ENCODE results near the gene GNB1L. TPM values are rescaled to one million over a fixed set of nuclear protein-coding genes. Genes with fewer than 3 reads are reported as not detected.
A peak's percentile ranks its signal among the peaks of the same experiment; 100 is the strongest.

Gene GNB1L
- total and polyA plus RNA-seq, 9 of the 15 experiments (the other 6 are each of a cell fraction or from before 2014, with no cell fraction given) = 0.56 to 50.5 (median 10.2) TPM

DNA sequence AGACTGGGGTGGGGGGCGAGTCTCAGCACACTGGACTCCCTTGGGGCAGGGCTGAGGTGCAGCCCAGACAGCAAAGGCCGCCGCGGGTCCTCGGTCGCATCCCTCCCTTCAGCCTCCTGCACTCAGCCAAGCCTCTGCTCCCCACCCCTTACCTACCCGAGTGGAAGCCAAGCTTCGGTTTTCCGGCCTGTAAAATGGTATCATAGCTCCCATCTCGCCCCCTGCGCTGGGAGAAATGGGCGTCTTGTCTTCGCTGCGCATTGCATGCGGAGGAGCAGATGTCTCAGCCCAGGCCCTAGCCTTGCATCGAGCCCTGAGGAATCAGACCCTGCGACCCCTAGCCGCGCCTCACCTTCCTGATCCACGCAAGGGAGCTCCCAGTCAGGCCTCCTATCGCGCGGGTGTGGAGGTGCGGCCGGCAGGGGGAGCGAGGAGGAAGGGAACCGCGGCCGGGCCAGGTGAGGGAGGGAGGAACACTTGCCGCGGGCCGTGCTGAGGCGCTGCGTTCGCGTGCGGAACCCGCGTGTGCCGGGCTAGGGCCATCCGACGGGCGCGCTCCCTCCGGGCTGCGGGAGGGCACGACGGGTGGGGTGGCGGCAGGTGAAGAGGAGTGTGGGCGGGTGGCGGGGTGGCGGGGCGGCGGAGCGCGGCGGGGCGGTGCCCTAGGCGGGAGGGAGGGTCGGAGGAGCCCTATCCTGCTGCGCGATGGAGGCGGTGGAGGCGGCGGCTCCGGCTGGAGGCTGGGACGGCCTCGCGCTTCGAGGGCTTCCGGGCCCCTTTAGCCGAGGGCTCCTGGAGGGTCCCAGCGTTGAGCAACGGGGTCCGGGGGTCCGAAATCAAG, 98.2 kb downstream of the GNB1L start (continued):
- TF ChIP-seq, protein P1, sequence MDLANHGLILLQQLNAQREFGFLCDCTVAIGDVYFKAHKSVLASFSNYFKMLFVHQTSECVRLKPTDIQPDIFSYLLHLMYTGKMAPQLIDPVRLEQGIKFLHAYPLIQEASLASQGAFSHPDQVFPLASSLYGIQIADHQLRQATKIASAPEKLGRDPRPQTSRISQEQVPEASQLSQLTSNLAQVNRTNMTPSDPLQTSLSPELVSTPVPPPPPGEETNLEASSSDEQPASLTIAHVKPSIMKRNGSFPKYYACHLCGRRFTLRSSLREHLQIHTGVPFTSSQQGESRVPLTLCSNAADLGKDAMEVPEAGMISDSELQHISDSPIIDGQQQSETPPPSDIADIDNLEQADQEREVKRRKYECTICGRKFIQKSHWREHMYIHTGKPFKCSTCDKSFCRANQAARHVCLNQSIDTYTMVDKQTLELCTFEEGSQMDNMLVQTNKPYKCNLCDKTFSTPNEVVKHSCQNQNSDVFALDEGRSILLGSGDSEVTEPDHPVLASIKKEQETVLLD (IDR thresholded peaks at IDR 0.05) = peak; percentile 78
- TF ChIP-seq ETS1 (conservative IDR thresholded peaks at IDR 0.05; ENCODE audit: control insufficient read depth, low read depth, low read length) (peak; percentile 61; the same call in 1 of the 2 replicates), CREB1 (IDR thresholded peaks at IDR 0.05) (no peak; the same call in 1 of the 2 replicates), CREB1 (CRISPR knock-in tag; IDR thresholded peaks at IDR 0.05) (no peak), ZNF165 (CRISPR knock-in tag; IDR thresholded peaks at IDR 0.05; ENCODE audit: borderline replicate concordance) (0 out of 2 replicates have a peak, but pooled peaks have one; percentile 75), ILF3 (IDR thresholded peaks at IDR 0.05; ENCODE audit: borderline replicate concordance) (no peak), ZNF830 (CRISPR knock-in tag; IDR thresholded peaks at IDR 0.05) (no peak), TRIM24 (IDR thresholded peaks at IDR 0.05) (peak in 1 of 2 experiments; percentile 48; a peak in 1 of 4 replicates), THRA (IDR thresholded peaks at IDR 0.05) (no peak), SNRNP70 (optimal IDR thresholded peaks at IDR 0.05; ENCODE audit: low read depth, low read length) (no peak), TGIF2 (CRISPR knock-in tag; IDR thresholded peaks at IDR 0.05) (no peak), SAFB (IDR thresholded peaks at IDR 0.05; ENCODE audit: borderline replicate concordance, low read depth, low read length) (peak; percentile 91; the same call in 1 of the 2 replicates)
- TF ChIP-seq, protein P2, sequence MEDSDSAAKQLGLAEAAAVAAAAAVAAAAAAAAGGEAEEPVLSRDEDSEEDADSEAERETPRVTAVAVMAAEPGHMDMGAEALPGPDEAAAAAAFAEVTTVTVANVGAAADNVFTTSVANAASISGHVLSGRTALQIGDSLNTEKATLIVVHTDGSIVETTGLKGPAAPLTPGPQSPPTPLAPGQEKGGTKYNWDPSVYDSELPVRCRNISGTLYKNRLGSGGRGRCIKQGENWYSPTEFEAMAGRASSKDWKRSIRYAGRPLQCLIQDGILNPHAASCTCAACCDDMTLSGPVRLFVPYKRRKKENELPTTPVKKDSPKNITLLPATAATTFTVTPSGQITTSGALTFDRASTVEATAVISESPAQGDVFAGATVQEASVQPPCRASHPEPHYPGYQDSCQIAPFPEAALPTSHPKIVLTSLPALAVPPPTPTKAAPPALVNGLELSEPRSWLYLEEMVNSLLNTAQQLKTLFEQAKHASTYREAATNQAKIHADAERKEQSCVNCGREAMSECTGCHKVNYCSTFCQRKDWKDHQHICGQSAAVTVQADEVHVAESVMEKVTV (CRISPR knock-in tag; IDR thresholded peaks at IDR 0.05) = no peak
- TF ChIP-seq, protein P3, sequence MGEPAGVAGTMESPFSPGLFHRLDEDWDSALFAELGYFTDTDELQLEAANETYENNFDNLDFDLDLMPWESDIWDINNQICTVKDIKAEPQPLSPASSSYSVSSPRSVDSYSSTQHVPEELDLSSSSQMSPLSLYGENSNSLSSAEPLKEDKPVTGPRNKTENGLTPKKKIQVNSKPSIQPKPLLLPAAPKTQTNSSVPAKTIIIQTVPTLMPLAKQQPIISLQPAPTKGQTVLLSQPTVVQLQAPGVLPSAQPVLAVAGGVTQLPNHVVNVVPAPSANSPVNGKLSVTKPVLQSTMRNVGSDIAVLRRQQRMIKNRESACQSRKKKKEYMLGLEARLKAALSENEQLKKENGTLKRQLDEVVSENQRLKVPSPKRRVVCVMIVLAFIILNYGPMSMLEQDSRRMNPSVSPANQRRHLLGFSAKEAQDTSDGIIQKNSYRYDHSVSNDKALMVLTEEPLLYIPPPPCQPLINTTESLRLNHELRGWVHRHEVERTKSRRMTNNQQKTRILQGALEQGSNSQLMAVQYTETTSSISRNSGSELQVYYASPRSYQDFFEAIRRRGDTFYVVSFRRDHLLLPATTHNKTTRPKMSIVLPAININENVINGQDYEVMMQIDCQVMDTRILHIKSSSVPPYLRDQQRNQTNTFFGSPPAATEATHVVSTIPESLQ (CRISPR knock-in tag; IDR thresholded peaks at IDR 0.05) = no peak
- TF ChIP-seq, protein P4, sequence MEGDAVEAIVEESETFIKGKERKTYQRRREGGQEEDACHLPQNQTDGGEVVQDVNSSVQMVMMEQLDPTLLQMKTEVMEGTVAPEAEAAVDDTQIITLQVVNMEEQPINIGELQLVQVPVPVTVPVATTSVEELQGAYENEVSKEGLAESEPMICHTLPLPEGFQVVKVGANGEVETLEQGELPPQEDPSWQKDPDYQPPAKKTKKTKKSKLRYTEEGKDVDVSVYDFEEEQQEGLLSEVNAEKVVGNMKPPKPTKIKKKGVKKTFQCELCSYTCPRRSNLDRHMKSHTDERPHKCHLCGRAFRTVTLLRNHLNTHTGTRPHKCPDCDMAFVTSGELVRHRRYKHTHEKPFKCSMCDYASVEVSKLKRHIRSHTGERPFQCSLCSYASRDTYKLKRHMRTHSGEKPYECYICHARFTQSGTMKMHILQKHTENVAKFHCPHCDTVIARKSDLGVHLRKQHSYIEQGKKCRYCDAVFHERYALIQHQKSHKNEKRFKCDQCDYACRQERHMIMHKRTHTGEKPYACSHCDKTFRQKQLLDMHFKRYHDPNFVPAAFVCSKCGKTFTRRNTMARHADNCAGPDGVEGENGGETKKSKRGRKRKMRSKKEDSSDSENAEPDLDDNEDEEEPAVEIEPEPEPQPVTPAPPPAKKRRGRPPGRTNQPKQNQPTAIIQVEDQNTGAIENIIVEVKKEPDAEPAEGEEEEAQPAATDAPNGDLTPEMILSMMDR (IDR thresholded peaks at IDR 0.05 in 2 of 3, conservative IDR thresholded peaks at IDR 0.05 in 1 of 3; ENCODE audit: insufficient read depth in 2 of 3, low read depth in 1 of 3, low read length in 3 of 3) = peak; percentile 98 to 99 (median 98)
